ENCODE results near the gene PDE3B. TPM values are rescaled to one million over a fixed set of nuclear protein-coding genes. Genes with fewer than 3 reads are reported as not detected.
"Not testable (repeated sequence)": the region's sequence is repeated elsewhere in the genome, so short reads cannot be mapped to it uniquely, and the experiment has no call there.

PDE3B gene
- total RNA-seq, 1 experiment from 2014 or later = not detected

- DNase-seq (ENCODE audit: low read depth) = not testable (repeated sequence)
Observed at GRCh38 chr11:14883683-14884082, 240.1 kb downstream of the PDE3B start.

- no peak for DNase-seq (ENCODE audit: low read depth)
Observed at GRCh38 chr11:14884667-14885273, 241.2 kb downstream of the PDE3B start.

GRCh38 chr11:14886513-14886912 lies 242.9 kb downstream of the PDE3B start:
- DNase-seq (ENCODE audit: low read depth) = no peak

- peak; percentile 74 for DNase-seq (ENCODE audit: low read depth)
Observed at GRCh38 chr11:14891143-14892035, 247.8 kb downstream of the PDE3B start.

- peak; percentile 94 for DNase-seq (ENCODE audit: low read depth)
Observed at GRCh38 chr11:14892036-14892556, 248.5 kb downstream of the PDE3B start, which contains the start of gene CYP2R1. Gene CYP2R1, minus strand, starts transcription at chr11:14892231. Its CDS starts 26 bp downstream, at chr11:14892205.

GRCh38 chr11:14892577-14892976 lies 249.0 kb downstream of the PDE3B start:
- DNase-seq (ENCODE audit: low read depth) = no peak

GRCh38 chr11:14894657-14895598 lies 251.3 kb downstream of the PDE3B start:
- DNase-seq (ENCODE audit: low read depth) = no peak

GRCh38 chr11:14898355-14898754 lies 254.8 kb downstream of the PDE3B start:
- no peak for DNase-seq (ENCODE audit: low read depth)

- DNase-seq (ENCODE audit: low read depth) = no peak
Observed at GRCh38 chr11:14898906-14899305, 255.3 kb downstream of the PDE3B start.

- DNase-seq (ENCODE audit: low read depth) = peak; percentile 51
Observed at GRCh38 chr11:14902650-14903350, 259.2 kb downstream of the PDE3B start.

- peak; percentile 53 for DNase-seq (ENCODE audit: low read depth)
Observed at GRCh38 chr11:14904745-14905103, 261.1 kb downstream of the PDE3B start.

- peak; percentile 24 for DNase-seq (ENCODE audit: low read depth)
Observed at GRCh38 chr11:14905104-14906033, 261.8 kb downstream of the PDE3B start.

GRCh38 chr11:14906578-14906977 lies 263.0 kb downstream of the PDE3B start:
- DNase-seq (ENCODE audit: low read depth) = no peak

- no peak for DNase-seq (ENCODE audit: low read depth)
Observed at GRCh38 chr11:14906993-14907392, 263.4 kb downstream of the PDE3B start.

GRCh38 chr11:14907411-14908213 lies 264.0 kb downstream of the PDE3B start:
- peak; percentile 23 for DNase-seq (ENCODE audit: low read depth)

GRCh38 chr11:14908214-14908880 lies 264.7 kb downstream of the PDE3B start:
- peak; percentile 26 for DNase-seq (ENCODE audit: low read depth)

GRCh38 chr11:14914536-14914935 lies 270.9 kb downstream of the PDE3B start:
- DNase-seq (ENCODE audit: low read depth) = no peak

- DNase-seq (ENCODE audit: low read depth) = no peak
Observed at GRCh38 chr11:14916403-14916802, 272.8 kb downstream of the PDE3B start.
